Nephron progenitor cell (in vitro differentiated cells): ENCODE measurements around the gene HOXD12.

ENCODE experiments used
- DNase-seq: peaks from one replicate; pipeline ENCODE4 v3.0.0; 2021
- H3K27ac Mint-ChIP-seq: 2 replicates; pipeline ENCODE4 v1.8.0; 2021; ENCODE audit warnings: mild to moderate bottlenecking, moderate library complexity, mixed read lengths
- H3K27me3 Mint-ChIP-seq: 2 replicates; pipeline ENCODE4 v1.8.0; 2021; ENCODE audit warnings: mild to moderate bottlenecking, low read depth, mixed read lengths; ENCODE audit not compliant: poor library complexity
- H3K36me3 Mint-ChIP-seq: 2 replicates; pipeline ENCODE4 v1.8.0; 2021; ENCODE audit warnings: low read depth, mixed read lengths
- H3K4me1 Mint-ChIP-seq: 2 replicates; pipeline ENCODE4 v1.8.0; 2021; ENCODE audit warnings: mixed read lengths
- H3K4me3 Mint-ChIP-seq: 2 replicates; pipeline ENCODE4 v1.8.0; 2021; ENCODE audit warnings: mild to moderate bottlenecking, moderate library complexity, mixed read lengths
- H3K9me3 Mint-ChIP-seq: 2 replicates; pipeline ENCODE4 v1.8.0; 2021; ENCODE audit warnings: mild to moderate bottlenecking, moderate library complexity, mixed read lengths
- TF ChIP-seq, protein P1 (sequence below): fragments of 200-600 bp; sonication (generic); IDR thresholded peaks from 2 replicates; pipeline ENCODE4 v1.5.0; 2021; ENCODE audit warnings: antibody characterized with exemption

HOXD12 gene

GRCh38 chr2:176136374-176137251 lies 37.0 kb downstream of the HOXD12 start:
- peaks cover 17% of the 10 kb centered on the region for H3K27me3 Mint-ChIP-seq
- H3K4me1 Mint-ChIP-seq = peaks cover 43% of the 10 kb centered on the region
- peaks cover 47% of the 10 kb centered on the region for H3K36me3 Mint-ChIP-seq
- peak overlapping the region; percentile 100 for H3K4me3 Mint-ChIP-seq
- peak; percentile 71 for DNase-seq
- TF ChIP-seq, protein P1, sequence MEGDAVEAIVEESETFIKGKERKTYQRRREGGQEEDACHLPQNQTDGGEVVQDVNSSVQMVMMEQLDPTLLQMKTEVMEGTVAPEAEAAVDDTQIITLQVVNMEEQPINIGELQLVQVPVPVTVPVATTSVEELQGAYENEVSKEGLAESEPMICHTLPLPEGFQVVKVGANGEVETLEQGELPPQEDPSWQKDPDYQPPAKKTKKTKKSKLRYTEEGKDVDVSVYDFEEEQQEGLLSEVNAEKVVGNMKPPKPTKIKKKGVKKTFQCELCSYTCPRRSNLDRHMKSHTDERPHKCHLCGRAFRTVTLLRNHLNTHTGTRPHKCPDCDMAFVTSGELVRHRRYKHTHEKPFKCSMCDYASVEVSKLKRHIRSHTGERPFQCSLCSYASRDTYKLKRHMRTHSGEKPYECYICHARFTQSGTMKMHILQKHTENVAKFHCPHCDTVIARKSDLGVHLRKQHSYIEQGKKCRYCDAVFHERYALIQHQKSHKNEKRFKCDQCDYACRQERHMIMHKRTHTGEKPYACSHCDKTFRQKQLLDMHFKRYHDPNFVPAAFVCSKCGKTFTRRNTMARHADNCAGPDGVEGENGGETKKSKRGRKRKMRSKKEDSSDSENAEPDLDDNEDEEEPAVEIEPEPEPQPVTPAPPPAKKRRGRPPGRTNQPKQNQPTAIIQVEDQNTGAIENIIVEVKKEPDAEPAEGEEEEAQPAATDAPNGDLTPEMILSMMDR = no peak
- H3K27ac Mint-ChIP-seq = peak overlapping the region; percentile 100
- no peaks in the 10 kb centered on the region for H3K9me3 Mint-ChIP-seq

GRCh38 chr2:176137252-176137580 lies 37.6 kb downstream of the HOXD12 start:
- TF ChIP-seq, protein P1 = no peak
- H3K4me1 Mint-ChIP-seq = peaks cover 49% of the 10 kb centered on the region
- no peak for DNase-seq
- no peaks in the 10 kb centered on the region for H3K9me3 Mint-ChIP-seq
- H3K4me3 Mint-ChIP-seq = peak overlapping the region; percentile 100
- peaks cover 18% of the 10 kb centered on the region for H3K27me3 Mint-ChIP-seq
- peak overlapping the region; percentile 100 for H3K27ac Mint-ChIP-seq
- peaks cover 42% of the 10 kb centered on the region for H3K36me3 Mint-ChIP-seq

DNA sequence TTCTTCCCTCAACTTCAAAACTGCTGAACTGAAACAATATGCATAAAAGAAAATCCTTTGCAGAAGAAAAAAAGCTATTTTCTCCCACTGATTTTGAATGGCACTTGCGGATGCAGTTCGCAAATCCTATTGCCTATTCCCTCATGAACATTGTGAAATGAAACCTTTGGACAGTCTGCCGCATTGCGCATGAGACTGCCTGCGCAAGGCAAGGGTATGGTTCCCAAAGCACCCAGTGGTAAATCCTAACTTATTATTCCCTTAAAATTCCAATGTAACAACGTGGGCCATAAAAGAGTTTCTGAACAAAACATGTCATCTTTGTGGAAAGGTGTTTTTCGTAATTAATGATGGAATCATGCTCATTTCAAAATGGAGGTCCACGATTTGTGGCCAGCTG lies 38.3 kb downstream of the HOXD12 start:
- H3K27me3 Mint-ChIP-seq = peaks cover 14% of the 10 kb centered on the region
- TF ChIP-seq, protein P1 = no peak
- H3K9me3 Mint-ChIP-seq = no peaks in the 10 kb centered on the region
- H3K36me3 Mint-ChIP-seq = peaks cover 41% of the 10 kb centered on the region
- peaks cover 53% of the 10 kb centered on the region for H3K4me1 Mint-ChIP-seq
- DNase-seq = no peak
- peak overlapping the region; percentile 100 for H3K27ac Mint-ChIP-seq
- H3K4me3 Mint-ChIP-seq = peak overlapping the region; percentile 100

DNA sequence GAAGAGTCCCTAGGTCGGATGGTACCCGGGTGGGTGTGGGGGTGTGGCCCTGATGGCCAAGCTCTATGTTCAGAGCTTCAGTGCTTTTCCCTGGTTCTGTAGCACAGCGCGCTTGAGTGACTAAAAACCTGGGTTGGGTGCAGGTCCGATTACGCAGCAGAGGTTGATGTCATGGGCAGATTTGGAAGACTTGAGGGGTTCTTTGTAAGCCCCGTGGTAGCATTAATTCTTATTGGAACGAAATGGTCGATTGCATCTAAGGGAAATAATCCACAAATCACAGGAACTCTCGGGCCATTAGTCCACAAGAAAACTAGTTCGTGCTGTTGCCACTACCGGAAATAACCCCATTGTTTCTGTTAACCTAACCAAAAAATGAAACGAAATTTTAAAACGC lies 38.9 kb downstream of the HOXD12 start:
- Mint-ChIP-seq H3K4me1 (peaks cover 54% of the 10 kb centered on the region), H3K36me3 (peaks cover 43% of the 10 kb centered on the region), H3K27me3 (peaks cover 13% of the 10 kb centered on the region), H3K9me3 (no peaks in the 10 kb centered on the region), H3K27ac (peak overlapping the region; percentile 100), H3K4me3 (peak overlapping the region; percentile 100)
- DNase-seq = no peak
- TF ChIP-seq, protein P1 = no peak

- Mint-ChIP-seq H3K36me3 (peaks cover 48% of the 10 kb centered on the region), H3K27ac (peak overlapping the region; percentile 100), H3K27me3 (peaks cover 13% of the 10 kb centered on the region), H3K4me1 (peaks cover 54% of the 10 kb centered on the region), H3K4me3 (peak overlapping the region; percentile 100), H3K9me3 (no peaks in the 10 kb centered on the region)
- DNase-seq = no peak
- TF ChIP-seq, protein P1 = no peak
Measured at GRCh38 chr2:176138923-176139660, 39.5 kb downstream of the HOXD12 start.
